Vagina (tissue), 2 donors: ENCODE results near the gene OXNAD1. TPM values are rescaled to one million over a fixed set of nuclear protein-coding genes. Genes with fewer than 3 reads are reported as not detected.

ENCODE experiments used
- DNase-seq, 2 donors: peaks; one replicate each; pipeline ENCODE4 v3.0.0-alpha.2; 2017; ENCODE audit errors: extremely low spot score in 2 of 2
- H3K27ac ChIP-seq: fragments of 200-600 bp; sonication (generic); one replicate; pipeline ENCODE4 v1.5.1; 2019
- H3K27me3 ChIP-seq: fragments of 200-600 bp; sonication (generic); one replicate; pipeline ENCODE4 v1.5.1; 2019
- H3K36me3 ChIP-seq, 2 donors: fragments of 200-600 bp; sonication (generic); one replicate each; pipeline ENCODE4 v1.5.1; 2017 to 2019
- H3K4me1 ChIP-seq: fragments of 200-600 bp; sonication (generic); one replicate; pipeline ENCODE4 v1.5.1; 2019
- H3K4me3 ChIP-seq, 2 donors: fragments of 200-600 bp; sonication (generic); 1 replicate in 1 of 2; 2 replicates in 1 of 2; pipeline ENCODE4 v1.5.1; 2016 to 2019
- H3K9me3 ChIP-seq: fragments of 200-600 bp; sonication (generic); one replicate; pipeline ENCODE4 v1.5.1; 2019
- CTCF ChIP-seq, 3 experiments: fragments of 450-650 bp in 2 of 3; fragments of 200-600 bp in 1 of 3; sonication (generic) in 1 of 3; IDR thresholded peaks; one replicate each; pipeline ENCODE4 v1.5.1; 2017 to 2019; ENCODE audit warnings: antibody characterized with exemption in 3 of 3, mild to moderate bottlenecking in 2 of 3, moderate library complexity in 2 of 3
- POLR2A ChIP-seq, 2 donors: fragments of 450-650 bp; IDR thresholded peaks; one replicate each; pipeline ENCODE4 v1.6.1; 2017; ENCODE audit warnings: antibody characterized with exemption in 2 of 2, mild to moderate bottlenecking in 2 of 2, moderate library complexity in 2 of 2
- POLR2AphosphoS5 ChIP-seq, 2 donors: sonication (generic); formaldehyde crosslinking; IDR thresholded peaks; one replicate each; pipeline ENCODE4 v1.9.0; 2017; ENCODE audit warnings: antibody characterized with exemption in 2 of 2, mild to moderate bottlenecking in 2 of 2, low read depth in 1 of 2; ENCODE audit not compliant: insufficient read depth in 1 of 2
- intact Hi-C: fragments of 100-400 bp; cut with DNase I; formaldehyde crosslinking; loops from one replicate; pipeline ENCODE4 v1.15.1; 2023
- total RNA-seq: library from RNA; depleted of rRNA; stranded (reverse); fragments of >200 nt; gene quantifications from one replicate; pipeline ENCODE4 v1.2.3, GENCODE V29; 2016

Gene OXNAD1
- total RNA-seq, 1 donor from 2014 or later = 30.0 TPM

- DNase-seq = no peak
- Histone ChIP-seq H3K9me3 (no peaks in the 10 kb centered on the region), H3K27me3 (no peaks in the 10 kb centered on the region), H3K4me1 (no peaks in the 10 kb centered on the region), H3K27ac (no peak overlapping the region), H3K36me3 (peaks cover 0 to 5% of the 10 kb centered on the region in 2 donors), H3K4me3 (no peak overlapping the region)
- intact Hi-C loops = no loop called here
- TF ChIP-seq POLR2A (IDR thresholded peaks at IDR 0.05) (no peak), CTCF (IDR thresholded peaks at IDR 0.05) (no peak), POLR2AphosphoS5 (IDR thresholded peaks at IDR 0.05; ENCODE audit: insufficient read depth in 1 of 2, low read depth in 1 of 2) (no peak)
These were observed 42.5 kb upstream of the OXNAD1 start for GRCh38 chr3:16222547-16222946.

DNA sequence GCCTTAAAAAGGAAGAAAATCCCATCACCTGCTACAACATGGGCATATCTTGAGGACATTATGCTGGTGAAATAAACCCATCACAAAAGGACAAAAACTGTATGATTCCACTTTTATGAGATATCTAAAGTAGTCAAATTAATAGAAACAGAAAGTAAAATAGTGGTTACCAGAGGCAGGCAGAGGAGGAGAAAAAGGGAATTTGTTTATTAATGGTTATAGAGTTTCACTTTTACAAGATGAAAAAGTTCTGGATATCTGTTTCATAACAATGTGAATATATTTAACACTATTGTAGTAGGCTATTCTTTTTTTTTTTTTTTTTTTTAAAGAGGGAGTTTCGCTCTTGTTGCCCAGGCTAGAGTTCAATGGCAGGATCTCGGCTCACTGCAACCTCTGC lies 40.7 kb upstream of the OXNAD1 start:
- H3K4me3 ChIP-seq = no peak overlapping the region
- H3K27me3 ChIP-seq = no peaks in the 10 kb centered on the region
- TF ChIP-seq POLR2A (IDR thresholded peaks at IDR 0.05) (no peak), CTCF (IDR thresholded peaks at IDR 0.05) (no peak), POLR2AphosphoS5 (IDR thresholded peaks at IDR 0.05; ENCODE audit: insufficient read depth in 1 of 2, low read depth in 1 of 2) (no peak)
- no peak for DNase-seq
- H3K36me3 ChIP-seq = peaks cover 0 to 5% of the 10 kb centered on the region in 2 donors
- no peaks in the 10 kb centered on the region for H3K9me3 ChIP-seq
- no peaks in the 10 kb centered on the region for H3K4me1 ChIP-seq
- intact Hi-C loops = no loop called here
- no peak overlapping the region for H3K27ac ChIP-seq

DNA sequence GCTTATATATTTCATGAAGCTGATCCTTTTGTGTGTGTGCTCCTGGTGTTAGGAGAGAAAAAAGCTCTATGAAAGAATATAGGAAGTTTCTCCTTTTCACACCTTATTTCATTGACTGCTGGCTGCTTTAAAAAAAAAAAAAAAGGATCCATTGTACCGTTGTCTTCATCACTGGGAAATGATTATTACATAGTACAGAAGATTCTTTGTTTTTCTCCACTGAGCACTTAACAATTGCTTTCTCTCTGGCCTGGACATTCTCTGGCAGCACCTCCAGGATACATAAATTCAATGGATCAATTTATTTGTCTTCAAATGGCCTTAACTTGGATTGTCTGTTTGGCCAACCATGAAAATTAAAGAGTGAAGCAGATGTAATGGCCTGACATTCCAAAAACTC lies 37.4 kb upstream of the OXNAD1 start:
- TF ChIP-seq POLR2AphosphoS5 (IDR thresholded peaks at IDR 0.05; ENCODE audit: insufficient read depth in 1 of 2, low read depth in 1 of 2) (no peak), CTCF (IDR thresholded peaks at IDR 0.05) (no peak), POLR2A (IDR thresholded peaks at IDR 0.05) (no peak)
- H3K4me1 ChIP-seq = no peaks in the 10 kb centered on the region
- no peak overlapping the region for H3K4me3 ChIP-seq
- H3K36me3 ChIP-seq = no peaks in the 10 kb centered on the region
- intact Hi-C loops = no loop called here
- H3K27me3 ChIP-seq = no peaks in the 10 kb centered on the region
- no peak for DNase-seq
- H3K9me3 ChIP-seq = no peaks in the 10 kb centered on the region
- H3K27ac ChIP-seq = no peak overlapping the region

DNA sequence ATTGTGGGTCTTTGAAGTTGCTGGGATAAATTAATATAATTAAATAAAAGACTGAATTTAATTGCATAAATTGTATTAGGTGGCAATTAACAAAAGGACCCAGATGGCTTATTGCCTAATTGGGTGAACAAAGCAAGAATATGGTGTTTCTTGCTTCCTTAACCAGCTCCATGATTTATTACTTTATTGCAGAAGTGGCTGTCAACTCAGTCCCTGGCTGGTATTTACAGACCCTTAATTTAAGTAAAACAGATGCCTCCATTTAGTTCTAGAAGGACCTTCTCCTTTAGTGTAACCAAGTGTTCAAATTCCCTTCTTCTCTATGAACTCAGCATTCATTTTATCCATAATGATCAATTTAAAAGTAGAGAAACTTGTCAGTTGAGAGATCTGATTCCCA lies 35.3 kb upstream of the OXNAD1 start:
- Histone ChIP-seq H3K27ac (no peak overlapping the region), H3K4me1 (no peaks in the 10 kb centered on the region), H3K9me3 (no peaks in the 10 kb centered on the region), H3K4me3 (no peak overlapping the region), H3K36me3 (no peaks in the 10 kb centered on the region), H3K27me3 (no peaks in the 10 kb centered on the region)
- TF ChIP-seq POLR2AphosphoS5 (IDR thresholded peaks at IDR 0.05; ENCODE audit: insufficient read depth in 1 of 2, low read depth in 1 of 2) (no peak), CTCF (IDR thresholded peaks at IDR 0.05) (no peak), POLR2A (IDR thresholded peaks at IDR 0.05) (no peak)
- intact Hi-C loops = no loop called here
- no peak for DNase-seq

DNA sequence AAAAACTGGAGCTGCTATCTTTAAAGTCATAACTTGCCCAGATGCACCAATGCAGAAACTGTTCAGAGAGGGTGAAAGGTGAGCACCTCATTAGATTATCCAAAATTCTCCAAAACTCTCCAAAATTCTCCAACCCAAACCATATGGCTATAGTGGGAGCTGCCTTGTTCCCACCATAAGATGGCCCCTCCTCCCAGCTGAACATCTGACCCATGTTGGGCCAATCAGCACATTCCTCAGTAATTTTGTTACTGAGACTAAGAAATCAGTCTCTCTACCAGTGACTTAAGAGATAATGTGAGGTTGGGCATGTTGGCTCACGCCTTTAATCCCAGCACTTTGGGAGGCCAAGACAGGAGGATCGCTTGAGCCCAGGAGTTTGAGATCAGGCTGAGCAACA lies 33.0 kb upstream of the OXNAD1 start:
- Histone ChIP-seq H3K4me1 (no peaks in the 10 kb centered on the region), H3K36me3 (no peaks in the 10 kb centered on the region), H3K27me3 (no peaks in the 10 kb centered on the region), H3K4me3 (no peak overlapping the region), H3K27ac (no peak overlapping the region), H3K9me3 (no peaks in the 10 kb centered on the region)
- TF ChIP-seq POLR2A (IDR thresholded peaks at IDR 0.05) = no peak
- TF ChIP-seq CTCF (IDR thresholded peaks at IDR 0.05) = no peak
- no peak for TF ChIP-seq POLR2AphosphoS5 (IDR thresholded peaks at IDR 0.05; ENCODE audit: insufficient read depth in 1 of 2, low read depth in 1 of 2)
- intact Hi-C loops = no loop called here
- DNase-seq = no peak
